ENCODE results near the gene RNF223.

The RNF223 gene

GRCh38 chr1:1073743-1074587 is at the start of gene RNF223:
Gene RNF223 (minus strand): TSS chr1:1074306. CDS start chr1:1072566, 1,740 bp downstream.
- DNase-seq, result no peak

- no peak for DNase-seq
Observed at GRCh38 chr1:1122981-1123480, 48.9 kb upstream of the RNF223 start.

GRCh38 chr1:1122078-1122811 is 48.1 kb upstream of the RNF223 start:
- peak; percentile 89 for DNase-seq

GRCh38 chr1:1121611-1122077 is 47.5 kb upstream of the RNF223 start:
- no peak for DNase-seq

GRCh38 chr1:1120866-1121591 is 46.9 kb upstream of the RNF223 start:
- DNase-seq, result no peak

- peak; percentile 20 for DNase-seq
Observed at GRCh38 chr1:1120096-1120495, 46.0 kb upstream of the RNF223 start.

GRCh38 chr1:1119272-1119890 is 45.3 kb upstream of the RNF223 start:
- DNase-seq, result peak; percentile 8

GRCh38 chr1:1118876-1119220 is 44.7 kb upstream of the RNF223 start:
- DNase-seq, result peak; percentile 23

GRCh38 chr1:1118011-1118875 is 44.1 kb upstream of the RNF223 start:
- peak; percentile 22 for DNase-seq

- no peak for DNase-seq
Observed at GRCh38 chr1:1117469-1117831, 43.3 kb upstream of the RNF223 start.

GRCh38 chr1:1116701-1117468 is 42.8 kb upstream of the RNF223 start:
- peak; percentile 50 for DNase-seq

- DNase-seq, result peak; percentile 98
Observed at GRCh38 chr1:1115786-1116700, 41.9 kb upstream of the RNF223 start, which contains the start of gene C1orf159. Gene C1orf159 (minus strand): TSS chr1:1116089. CDS start chr1:1091543, 24,546 bp downstream.

- no peak for DNase-seq
Observed at GRCh38 chr1:1115136-1115785, 41.2 kb upstream of the RNF223 start.

- DNase-seq, result no peak
Observed at GRCh38 chr1:1114431-1114830, 40.3 kb upstream of the RNF223 start.

- no peak for DNase-seq
Observed at GRCh38 chr1:1112237-1112985, 38.3 kb upstream of the RNF223 start.

GRCh38 chr1:1111516-1112236 is 37.6 kb upstream of the RNF223 start:
- DNase-seq, result no peak

GRCh38 chr1:1110561-1110971 is 36.5 kb upstream of the RNF223 start:
- no peak for DNase-seq

GRCh38 chr1:1109743-1110142 is 35.6 kb upstream of the RNF223 start:
- DNase-seq, result no peak

All from activated CD4-positive, CD25-positive, alpha-beta regulatory T cell treated with anti-CD3 and anti-CD28 coated beads, Interleukin-2, amount 50 U/mL, for 72 hours (primary cell).